Keratinocyte (primary cell): ENCODE results near the gene AMMECR1L.

ENCODE experiments used
- EZH2 ChIP-seq: IDR thresholded peaks from one replicate; pipeline ENCODE4 v1.6.1; 2012; ENCODE audit warnings: inconsistent platforms, mild to moderate bottlenecking, low read length, moderate library complexity
- TF ChIP-seq, protein P1 (sequence below), 3 experiments: IDR thresholded peaks in 1 of 3; conservative IDR thresholded peaks in 1 of 3; optimal IDR thresholded peaks in 1 of 3; 2 replicates in 2 of 3; 3 replicates in 1 of 3; pipeline versions ENCODE3 to v1.5.1; 2011; ENCODE audit warnings: low read length in 3 of 3, mild to moderate bottlenecking in 3 of 3, moderate library complexity in 2 of 3, control low read depth in 1 of 3, inconsistent platforms in 1 of 3; ENCODE audit not compliant: insufficient read depth in 2 of 3; ENCODE audit errors: extremely low read depth in 1 of 3

- TF ChIP-seq, protein P1, sequence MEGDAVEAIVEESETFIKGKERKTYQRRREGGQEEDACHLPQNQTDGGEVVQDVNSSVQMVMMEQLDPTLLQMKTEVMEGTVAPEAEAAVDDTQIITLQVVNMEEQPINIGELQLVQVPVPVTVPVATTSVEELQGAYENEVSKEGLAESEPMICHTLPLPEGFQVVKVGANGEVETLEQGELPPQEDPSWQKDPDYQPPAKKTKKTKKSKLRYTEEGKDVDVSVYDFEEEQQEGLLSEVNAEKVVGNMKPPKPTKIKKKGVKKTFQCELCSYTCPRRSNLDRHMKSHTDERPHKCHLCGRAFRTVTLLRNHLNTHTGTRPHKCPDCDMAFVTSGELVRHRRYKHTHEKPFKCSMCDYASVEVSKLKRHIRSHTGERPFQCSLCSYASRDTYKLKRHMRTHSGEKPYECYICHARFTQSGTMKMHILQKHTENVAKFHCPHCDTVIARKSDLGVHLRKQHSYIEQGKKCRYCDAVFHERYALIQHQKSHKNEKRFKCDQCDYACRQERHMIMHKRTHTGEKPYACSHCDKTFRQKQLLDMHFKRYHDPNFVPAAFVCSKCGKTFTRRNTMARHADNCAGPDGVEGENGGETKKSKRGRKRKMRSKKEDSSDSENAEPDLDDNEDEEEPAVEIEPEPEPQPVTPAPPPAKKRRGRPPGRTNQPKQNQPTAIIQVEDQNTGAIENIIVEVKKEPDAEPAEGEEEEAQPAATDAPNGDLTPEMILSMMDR (optimal IDR thresholded peaks at IDR 0.05 in 1 of 3, IDR thresholded peaks at IDR 0.05 in 1 of 3, conservative IDR thresholded peaks at IDR 0.05 in 1 of 3; ENCODE audit: extremely low read depth in 1 of 3, insufficient read depth in 2 of 3, low read length in 3 of 3) = no peak
- TF ChIP-seq EZH2 = no peak
Observed at GRCh38 chr2:127884436-127884835, 1.3 kb downstream of the AMMECR1L start.
